IMR-90 (cell line): ENCODE measurements around the gene CROCC. TPM values are rescaled to one million over a fixed set of nuclear protein-coding genes. Genes with fewer than 3 reads are reported as not detected.
A peak's percentile ranks its signal among the peaks of the same experiment; 100 is the strongest.

Experiments used
- ATAC-seq: fragments of 200-7000 bp; cut with Tn5 transposase; 2 replicates; pipeline ENCODE4 v1.9.1; 2020; ENCODE audit warnings: low read depth, mild to moderate bottlenecking, moderate library complexity
- BruUV-seq: library from RNA; stranded (reverse); fragments of 400-500 nt; replicated peaks from 2 replicates; lab custom pipeline; 2021; lab: Mats Ljungman, UMichigan
- CTCF ChIA-PET: fragments of 300-600 bp; formaldehyde crosslinking; extraction: SDS; loops from one replicate; lab custom pipeline; 2021; ENCODE audit warnings: antibody characterized with exemption; lab: Yijun Ruan, JAX
- POLR2A ChIA-PET: fragments of 300-600 bp; sonication (Branson Sonifier 250); formaldehyde crosslinking; loops from one replicate; lab custom pipeline; 2022; ENCODE audit warnings: antibody characterized with exemption; ENCODE audit not compliant: unreplicated experiment; lab: Charles Lee
- DNase-seq: peaks from one replicate; pipeline ENCODE4 v3.0.0; 2013
- H2AFZ ChIP-seq: replicated peaks from 2 replicates; pipeline ENCODE3; 2013; ENCODE audit warnings: low read length, mild to moderate bottlenecking; ENCODE audit not compliant: poor library complexity
- H2AK5ac ChIP-seq: 2 replicates; pipeline ENCODE4 v1.6.1; 2013; ENCODE audit warnings: low read depth, low read length, inconsistent platforms
- H2AK9ac ChIP-seq: replicated peaks from 2 replicates; pipeline ENCODE3; 2013; ENCODE audit warnings: mild to moderate bottlenecking, low read depth, low read length, moderate library complexity; ENCODE audit not compliant: poor library complexity
- H2BK120ac ChIP-seq: 2 replicates; pipeline ENCODE4 v1.6.1; 2013; ENCODE audit warnings: low read depth, low read length, inconsistent platforms
- H2BK15ac ChIP-seq: 3 replicates; pipeline ENCODE4 v1.6.1; 2013; ENCODE audit warnings: low read depth, low read length, inconsistent platforms
- H2BK20ac ChIP-seq: 2 replicates; pipeline ENCODE4 v1.6.1; 2013; ENCODE audit warnings: low read depth, mild to moderate bottlenecking, inconsistent platforms, low read length, moderate library complexity
- H2BK5ac ChIP-seq: 2 replicates; pipeline ENCODE4 v1.6.1; 2013; ENCODE audit warnings: mild to moderate bottlenecking, low read depth, low read length, inconsistent platforms; ENCODE audit not compliant: poor library complexity, severe bottlenecking
- H3K14ac ChIP-seq: replicated peaks from 2 replicates; pipeline ENCODE4 v1.6.1; 2013; ENCODE audit warnings: low read depth, low read length, inconsistent platforms
- H3K18ac ChIP-seq: 2 replicates; pipeline ENCODE4 v1.6.1; 2013; ENCODE audit warnings: low read depth, low read length, control low read depth
- H3K23ac ChIP-seq: 2 replicates; pipeline ENCODE4 v1.6.1; 2013; ENCODE audit warnings: low read depth, low read length, inconsistent platforms
- H3K27ac ChIP-seq: 2 replicates; pipeline ENCODE4 v1.5.1; 2013; ENCODE audit warnings: mild to moderate bottlenecking, control low read depth, low read length; ENCODE audit not compliant: insufficient read depth
- H3K27me3 ChIP-seq: 2 replicates; pipeline ENCODE4 v1.6.1; 2013; ENCODE audit warnings: low read length; ENCODE audit not compliant: control insufficient read depth, insufficient read depth
- H3K36me3 ChIP-seq: 2 replicates; pipeline ENCODE4 v1.6.1; 2013; ENCODE audit warnings: low read length, mixed read lengths; ENCODE audit not compliant: control insufficient read depth, insufficient read depth
- H3K4ac ChIP-seq: 2 replicates; pipeline ENCODE4 v1.6.1; 2013; ENCODE audit warnings: low read depth, low read length, inconsistent platforms
- H3K4me1 ChIP-seq: 2 replicates; pipeline ENCODE4 v1.6.1; 2013; ENCODE audit warnings: low read length, mixed read lengths; ENCODE audit not compliant: control insufficient read depth, insufficient read depth
- H3K4me2 ChIP-seq: 2 replicates; pipeline ENCODE4 v1.6.1; 2013; ENCODE audit warnings: low read depth, mild to moderate bottlenecking, control low read depth, low read length, moderate library complexity
- H3K4me3 ChIP-seq: 2 replicates; pipeline ENCODE4 v1.5.1; 2013; ENCODE audit warnings: low read depth, mild to moderate bottlenecking, control low read depth, low read length, moderate library complexity; ENCODE audit not compliant: insufficient read depth
- H3K56ac ChIP-seq: 2 replicates; pipeline ENCODE4 v1.6.1; 2013; ENCODE audit warnings: low read length, inconsistent platforms; ENCODE audit not compliant: insufficient read depth; ENCODE audit errors: extremely low read depth
- H3K79me1 ChIP-seq, 2 experiments: 2 replicates each; pipeline ENCODE4 v1.6.1; 2013; ENCODE audit warnings: low read length in 2 of 2, inconsistent platforms in 1 of 2, low read depth in 1 of 2
- H3K9ac ChIP-seq: 2 replicates; pipeline ENCODE4 v1.6.1; 2013; ENCODE audit warnings: low read depth, low read length, control low read depth
- H3K9me1 ChIP-seq: 2 replicates; pipeline ENCODE4 v1.6.1; 2013; ENCODE audit warnings: low read length, inconsistent platforms; ENCODE audit not compliant: insufficient read depth
- H3K9me3 ChIP-seq: 2 replicates; pipeline ENCODE4 v1.6.1; 2013; ENCODE audit warnings: low read length; ENCODE audit not compliant: control insufficient read depth, insufficient read depth
- H4K20me1 ChIP-seq: 2 replicates; pipeline ENCODE4 v1.6.1; 2013; ENCODE audit warnings: low read length, inconsistent platforms; ENCODE audit not compliant: insufficient read depth
- H4K5ac ChIP-seq: 2 replicates; pipeline ENCODE4 v1.6.1; 2013; ENCODE audit warnings: mild to moderate bottlenecking, low read depth, low read length, control low read depth
- H4K8ac ChIP-seq, 2 experiments: 2 replicates each; pipeline ENCODE4 v1.6.1; 2013; ENCODE audit warnings: low read depth in 2 of 2, low read length in 2 of 2, control low read depth in 1 of 2, inconsistent platforms in 1 of 2
- H4K91ac ChIP-seq: 2 replicates; pipeline ENCODE4 v1.6.1; 2013; ENCODE audit warnings: low read depth, low read length, inconsistent platforms; ENCODE audit not compliant: insufficient read depth
- CTCF ChIP-seq: conservative IDR thresholded peaks from 2 replicates; pipeline ENCODE4 v1.5.1; 2012; ENCODE audit warnings: mild to moderate bottlenecking, low read depth, low read length, improper control_type of control experiment
- WGBS, 2 experiments: methylation state at CpG; one replicate each; pipeline versions ENCODE4 v1.1.5 to v1.1.7; 2013; ENCODE audit warnings: missing lambda C conversion rate in 2 of 2; ENCODE audit not compliant: insufficient read length in 1 of 2; ENCODE audit errors: extremely low coverage in 2 of 2; 5-methylcytosine and 5-hydroxymethylcytosine counted together
- dilution Hi-C: fragments of 300-500 bp; cut with HindIII; formaldehyde crosslinking; loops from one replicate; pipeline ENCODE4 v1.14.3; 2018; ENCODE audit warnings: low sequenced_read_pairs; ENCODE audit not compliant: unreplicated experiment
- in situ Hi-C: fragments of 300-500 bp; cut with MboI; formaldehyde crosslinking; loops from 3 replicates; pipeline ENCODE4 v1.14.3; 2019; ENCODE audit warnings: low sequenced_read_pairs, inconsistent platforms, mixed read lengths
- intact Hi-C: fragments of 100-400 bp; cut with micrococcal nuclease; formaldehyde crosslinking; loops from 2 replicates; pipeline ENCODE4 v1.10.0; 2022
- polyA plus RNA-seq, 3 experiments: library from polyadenylated mRNA; depleted of rRNA; stranded (reverse); fragments of >200 nt; gene quantifications; 2 replicates each; pipeline ENCODE4 v1.2.3, GENCODE V29; 2012; ENCODE audit warnings: low replicate concordance in 1 of 3
- total RNA-seq: library from RNA; depleted of rRNA; stranded (reverse); fragments of >200 nt; gene quantifications from 2 replicates; pipeline ENCODE4 v1.2.3, GENCODE V29; 2012

Gene CROCC
- total and polyA plus RNA-seq, 2 of the 4 experiments (the other 2 are of a cell fraction), result 7.5 to 13.7 TPM

DNA sequence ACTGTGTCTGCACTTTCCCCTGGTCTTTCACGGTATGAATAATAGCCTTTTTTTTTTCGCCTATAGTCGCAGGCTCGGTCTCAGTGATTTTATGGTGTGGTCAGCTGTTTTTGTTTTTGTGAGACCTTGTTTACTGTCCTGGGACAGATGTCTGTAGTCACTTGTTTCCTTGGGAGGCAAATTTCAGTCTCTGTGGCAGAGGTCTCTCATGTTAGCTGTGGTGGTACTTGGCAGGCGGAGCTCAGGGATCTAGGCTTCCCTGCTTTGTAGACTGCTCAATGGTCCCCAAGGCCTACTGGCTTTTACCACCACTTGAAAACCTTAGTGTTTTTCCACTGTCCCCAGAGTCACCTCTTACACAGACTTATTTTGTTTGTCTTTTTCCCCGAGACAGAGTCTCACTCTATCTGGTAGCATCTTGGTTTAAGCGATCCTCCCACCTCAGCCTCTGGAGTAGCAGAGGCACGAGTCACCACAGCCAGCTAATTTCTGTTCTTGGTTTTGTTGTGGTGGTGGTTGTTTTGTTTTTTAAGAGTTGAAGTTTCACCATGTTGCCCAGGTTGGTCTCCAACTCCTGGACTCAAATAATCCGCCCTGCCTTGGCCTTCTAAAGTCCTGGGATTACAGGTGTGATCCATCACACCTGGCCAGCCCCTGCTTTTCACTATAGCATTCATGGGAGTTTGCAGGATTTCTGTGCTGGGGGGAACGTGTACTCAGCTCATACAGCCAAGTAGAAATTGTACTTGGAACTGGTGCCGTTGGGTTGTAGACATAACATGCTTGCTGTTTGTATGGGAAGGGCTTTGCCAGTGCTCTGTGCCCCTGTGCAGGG lies 15.6 kb upstream of the CROCC start:
- ATAC-seq (no peak), DNase-seq (peak; percentile 56)
- Histone ChIP-seq H3K4me2 (peak overlapping the region; percentile 73), H4K8ac (peak overlapping the region in 1 of 2 experiments; percentile 11; a peak in 1 of 4 replicates), H3K27ac (peak overlapping the region; percentile 44; the same call in 1 of the 2 replicates), H3K18ac (no peak overlapping the region), H3K23ac (no peak overlapping the region; the same call in none of the 2 replicates), H4K20me1 (peaks cover 5% of the 10 kb centered on the region), H3K36me3 (no peaks in the 10 kb centered on the region), H3K4me3 (no peak overlapping the region), H2BK5ac (peak overlapping the region; percentile 71), H2AK9ac (no peak overlapping the region), H3K27me3 (no peaks in the 10 kb centered on the region), H3K9ac (no peak overlapping the region), H2AK5ac (no peak overlapping the region), H4K5ac (no peak overlapping the region), H3K4ac (peak overlapping the region; percentile 39; the same call in 1 of the 2 replicates), H2AFZ (peak overlapping the region; percentile 61), H2BK20ac (no peak overlapping the region), H4K91ac (no peak overlapping the region; the same call in 1 of the 2 replicates), H3K56ac (no peak overlapping the region), H3K79me1 (no peaks in the 10 kb centered on the region), H3K14ac (peak overlapping the region; percentile 20; the same call in 1 of the 2 replicates), H2BK120ac (no peak overlapping the region), H2BK15ac (no peak overlapping the region), H3K9me3 (no peaks in the 10 kb centered on the region), H3K9me1 (peaks cover 5% of the 10 kb centered on the region), H3K4me1 (peaks cover 9% of the 10 kb centered on the region)
- TF ChIP-seq CTCF, result no peak
- POLR2A ChIA-PET, result interaction anchor here (0.5 kb wide), 1 partner anchor 13 kb away, joined by 6 read pairs; no protein-coding TSS in a partner anchor
- no TSS peak for BruUV-seq
- intact Hi-C loops (loop anchor here (1.0 kb wide), 1 partner anchor 10 kb away; no protein-coding TSS in a partner anchor), dilution Hi-C loops (no loop called here), in situ Hi-C loops (no loop called here)
- CTCF ChIA-PET, result interaction anchor here (0.6 kb wide), 2 partner anchors 20 to 140 kb away, joined by 3 to 4 read pairs; no protein-coding TSS in a partner anchor
- 59% methylated on average over 9 of the region's 11 CpGs; no CpG with 5 or more reads in 1 of the 2 experiments for WGBS, 2 experiments
